Measurements from ENCODE around the gene PARD3. TPM values are rescaled to one million over a fixed set of nuclear protein-coding genes. Genes with fewer than 3 reads are reported as not detected.

Gene PARD3
- total RNA-seq, 1 donor from 2014 or later: 88.7 TPM

DNA sequence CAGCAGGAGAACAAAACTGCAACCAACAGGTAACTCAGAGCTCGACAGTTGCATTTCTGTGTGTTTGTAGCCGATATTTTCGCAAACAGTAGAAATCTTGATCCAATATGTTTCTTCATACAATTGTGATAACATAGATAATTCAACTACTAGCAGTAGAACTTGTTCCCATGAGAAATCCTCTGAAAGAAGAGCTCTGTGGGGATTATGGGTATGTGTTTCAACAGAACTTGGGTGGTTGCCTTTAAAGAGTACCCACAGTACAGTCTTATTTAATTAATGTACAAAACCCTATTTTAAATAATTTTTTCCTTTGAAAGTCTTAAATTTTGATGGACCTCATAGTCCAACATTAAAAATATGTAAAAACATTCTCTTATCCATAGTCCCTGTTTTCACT lies 266.1 kb downstream of the PARD3 start:
- no peaks in the 10 kb centered on the region for H3K36me3 ChIP-seq (ENCODE audit: control insufficient read depth in 3 of 3, insufficient read depth in 3 of 3, low read length in 3 of 3)
- H3K9me3 ChIP-seq (ENCODE audit: control insufficient read depth in 3 of 3, low read length in 3 of 3): no peaks in the 10 kb centered on the region
- no peaks in the 10 kb centered on the region for H3K27me3 ChIP-seq (ENCODE audit: control insufficient read depth in 3 of 3, insufficient read depth in 3 of 3, low read length in 3 of 3)
- H3K4me3 ChIP-seq (ENCODE audit: low read length in 3 of 3): peak overlapping the region in 1 of 3 donors; percentile 15
- H3K27ac ChIP-seq (ENCODE audit: low read depth, low read length): no peak overlapping the region
- peaks cover 6 to 12% (median 8%) of the 10 kb centered on the region in 3 donors for H3K4me1 ChIP-seq (ENCODE audit: control insufficient read depth in 3 of 3, insufficient read depth in 3 of 3, low read length in 3 of 3)
- H3K9ac ChIP-seq (ENCODE audit: low read depth in 1 of 3, low read length in 3 of 3): no peak overlapping the region

GRCh38 chr10:34548466-34548865 lies 266.6 kb downstream of the PARD3 start:
- Histone ChIP-seq H3K36me3 (ENCODE audit: control insufficient read depth in 3 of 3, insufficient read depth in 3 of 3, low read length in 3 of 3) (no peaks in the 10 kb centered on the region), H3K4me1 (ENCODE audit: control insufficient read depth in 3 of 3, insufficient read depth in 3 of 3, low read length in 3 of 3) (peaks cover 6 to 12% (median 8%) of the 10 kb centered on the region in 3 donors), H3K4me3 (ENCODE audit: low read length in 3 of 3) (peak overlapping the region in 1 of 3 donors; percentile 15), H3K27ac (ENCODE audit: low read depth, low read length) (no peak overlapping the region), H3K27me3 (ENCODE audit: control insufficient read depth in 3 of 3, insufficient read depth in 3 of 3, low read length in 3 of 3) (no peaks in the 10 kb centered on the region), H3K9me3 (ENCODE audit: control insufficient read depth in 3 of 3, low read length in 3 of 3) (no peaks in the 10 kb centered on the region), H3K9ac (ENCODE audit: low read depth in 1 of 3, low read length in 3 of 3) (no peak overlapping the region)

DNA sequence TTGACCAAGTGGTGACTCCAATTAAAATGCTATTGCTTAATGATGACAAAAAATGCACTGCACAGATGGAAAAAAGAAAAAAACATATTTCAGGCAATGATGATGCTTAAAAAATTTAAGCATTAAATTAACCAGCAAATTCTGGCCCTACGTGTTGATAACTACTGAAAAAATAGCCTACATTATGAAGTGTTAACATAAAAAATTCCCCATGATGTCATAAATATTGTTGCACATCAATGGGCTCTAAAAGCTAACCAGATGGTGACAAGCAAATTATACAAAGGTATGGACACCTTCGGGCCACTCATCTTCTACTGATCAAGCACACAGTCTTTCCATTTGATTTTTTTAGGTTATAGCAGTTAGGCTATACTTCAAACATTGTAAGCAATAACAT lies 267.4 kb downstream of the PARD3 start:
- H3K4me1 ChIP-seq (ENCODE audit: control insufficient read depth in 3 of 3, insufficient read depth in 3 of 3, low read length in 3 of 3): peaks cover 6 to 12% (median 8%) of the 10 kb centered on the region in 3 donors
- no peak overlapping the region for H3K9ac ChIP-seq (ENCODE audit: low read depth in 1 of 3, low read length in 3 of 3)
- no peak overlapping the region for H3K27ac ChIP-seq (ENCODE audit: low read depth, low read length)
- H3K36me3 ChIP-seq (ENCODE audit: control insufficient read depth in 3 of 3, insufficient read depth in 3 of 3, low read length in 3 of 3): no peaks in the 10 kb centered on the region
- no peak overlapping the region for H3K4me3 ChIP-seq (ENCODE audit: low read length in 3 of 3)
- no peaks in the 10 kb centered on the region for H3K9me3 ChIP-seq (ENCODE audit: control insufficient read depth in 3 of 3, low read length in 3 of 3)
- H3K27me3 ChIP-seq (ENCODE audit: control insufficient read depth in 3 of 3, insufficient read depth in 3 of 3, low read length in 3 of 3): no peaks in the 10 kb centered on the region

DNA sequence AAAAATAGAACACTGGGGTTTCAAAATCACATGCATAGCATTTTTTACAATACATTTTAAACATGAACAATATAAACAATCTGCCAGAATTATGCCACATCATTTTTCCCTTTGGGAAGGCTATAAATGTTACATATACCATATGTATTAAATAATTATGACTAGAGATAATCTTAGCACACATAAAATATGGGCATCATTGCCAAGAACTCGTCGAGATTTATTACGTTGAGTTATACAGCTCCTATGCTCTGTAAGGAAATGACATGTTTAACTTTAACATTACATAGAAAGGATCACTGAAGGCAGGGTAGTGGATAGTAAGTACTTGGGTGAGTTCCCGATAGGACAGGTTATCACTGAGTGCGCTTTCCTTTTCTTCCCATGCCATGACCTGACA lies 267.8 kb downstream of the PARD3 start:
- no peak overlapping the region for H3K9ac ChIP-seq (ENCODE audit: low read depth in 1 of 3, low read length in 3 of 3)
- no peaks in the 10 kb centered on the region for H3K27me3 ChIP-seq (ENCODE audit: control insufficient read depth in 3 of 3, insufficient read depth in 3 of 3, low read length in 3 of 3)
- no peak overlapping the region for H3K27ac ChIP-seq (ENCODE audit: low read depth, low read length)
- no peaks in the 10 kb centered on the region for H3K9me3 ChIP-seq (ENCODE audit: control insufficient read depth in 3 of 3, low read length in 3 of 3)
- no peak overlapping the region for H3K4me3 ChIP-seq (ENCODE audit: low read length in 3 of 3)
- H3K36me3 ChIP-seq (ENCODE audit: control insufficient read depth in 3 of 3, insufficient read depth in 3 of 3, low read length in 3 of 3): no peaks in the 10 kb centered on the region
- peaks cover 6 to 12% (median 8%) of the 10 kb centered on the region in 3 donors for H3K4me1 ChIP-seq (ENCODE audit: control insufficient read depth in 3 of 3, insufficient read depth in 3 of 3, low read length in 3 of 3)

DNA sequence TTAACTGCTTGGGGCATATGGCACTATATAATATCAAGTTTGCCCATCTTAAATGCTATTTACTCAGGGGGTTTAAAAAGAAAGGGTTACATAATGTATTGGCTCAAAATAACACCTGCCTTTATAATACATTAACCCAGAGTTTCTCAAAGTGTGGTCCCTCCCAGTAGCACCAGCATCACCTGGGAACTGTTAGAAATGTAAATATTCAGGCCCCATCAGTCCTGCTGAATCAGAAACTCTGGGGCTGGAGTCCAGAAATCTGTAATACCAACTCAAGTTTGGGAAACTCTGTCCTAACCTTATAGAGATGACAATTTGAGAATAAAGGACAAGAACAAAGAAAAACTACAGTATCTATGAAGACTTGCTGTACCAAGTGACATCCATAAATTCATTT lies 270.7 kb downstream of the PARD3 start:
- H3K9ac ChIP-seq (ENCODE audit: low read depth in 1 of 3, low read length in 3 of 3): no peak overlapping the region
- H3K4me1 ChIP-seq (ENCODE audit: control insufficient read depth in 3 of 3, insufficient read depth in 3 of 3, low read length in 3 of 3): peaks cover 6 to 14% (median 12%) of the 10 kb centered on the region in 3 donors
- H3K27me3 ChIP-seq (ENCODE audit: control insufficient read depth in 3 of 3, insufficient read depth in 3 of 3, low read length in 3 of 3): no peaks in the 10 kb centered on the region
- no peaks in the 10 kb centered on the region for H3K9me3 ChIP-seq (ENCODE audit: control insufficient read depth in 3 of 3, low read length in 3 of 3)
- no peak overlapping the region for H3K4me3 ChIP-seq (ENCODE audit: low read length in 3 of 3)
- no peak overlapping the region for H3K27ac ChIP-seq (ENCODE audit: low read depth, low read length)
- H3K36me3 ChIP-seq (ENCODE audit: control insufficient read depth in 3 of 3, insufficient read depth in 3 of 3, low read length in 3 of 3): no peaks in the 10 kb centered on the region

GRCh38 chr10:34543716-34544115 lies 271.4 kb downstream of the PARD3 start:
- no peaks in the 10 kb centered on the region for H3K9me3 ChIP-seq (ENCODE audit: control insufficient read depth in 3 of 3, low read length in 3 of 3)
- no peak overlapping the region for H3K4me3 ChIP-seq (ENCODE audit: low read length in 3 of 3)
- H3K4me1 ChIP-seq (ENCODE audit: control insufficient read depth in 3 of 3, insufficient read depth in 3 of 3, low read length in 3 of 3): peaks cover 3 to 14% (median 12%) of the 10 kb centered on the region in 3 donors
- H3K9ac ChIP-seq (ENCODE audit: low read depth in 1 of 3, low read length in 3 of 3): no peak overlapping the region
- no peak overlapping the region for H3K27ac ChIP-seq (ENCODE audit: low read depth, low read length)
- H3K27me3 ChIP-seq (ENCODE audit: control insufficient read depth in 3 of 3, insufficient read depth in 3 of 3, low read length in 3 of 3): no peaks in the 10 kb centered on the region
- no peaks in the 10 kb centered on the region for H3K36me3 ChIP-seq (ENCODE audit: control insufficient read depth in 3 of 3, insufficient read depth in 3 of 3, low read length in 3 of 3)

GRCh38 chr10:34540492-34540891 lies 274.6 kb downstream of the PARD3 start:
- H3K4me3 ChIP-seq (ENCODE audit: low read length in 3 of 3): no peak overlapping the region
- no peak overlapping the region for H3K9ac ChIP-seq (ENCODE audit: low read depth in 1 of 3, low read length in 3 of 3)
- no peak overlapping the region for H3K27ac ChIP-seq (ENCODE audit: low read depth, low read length)
- H3K27me3 ChIP-seq (ENCODE audit: control insufficient read depth in 3 of 3, insufficient read depth in 3 of 3, low read length in 3 of 3): no peaks in the 10 kb centered on the region
- no peaks in the 10 kb centered on the region for H3K9me3 ChIP-seq (ENCODE audit: control insufficient read depth in 3 of 3, low read length in 3 of 3)
- peaks cover 0 to 12% (median 9%) of the 10 kb centered on the region in 3 donors for H3K4me1 ChIP-seq (ENCODE audit: control insufficient read depth in 3 of 3, insufficient read depth in 3 of 3, low read length in 3 of 3)
- no peaks in the 10 kb centered on the region for H3K36me3 ChIP-seq (ENCODE audit: control insufficient read depth in 3 of 3, insufficient read depth in 3 of 3, low read length in 3 of 3)

DNA sequence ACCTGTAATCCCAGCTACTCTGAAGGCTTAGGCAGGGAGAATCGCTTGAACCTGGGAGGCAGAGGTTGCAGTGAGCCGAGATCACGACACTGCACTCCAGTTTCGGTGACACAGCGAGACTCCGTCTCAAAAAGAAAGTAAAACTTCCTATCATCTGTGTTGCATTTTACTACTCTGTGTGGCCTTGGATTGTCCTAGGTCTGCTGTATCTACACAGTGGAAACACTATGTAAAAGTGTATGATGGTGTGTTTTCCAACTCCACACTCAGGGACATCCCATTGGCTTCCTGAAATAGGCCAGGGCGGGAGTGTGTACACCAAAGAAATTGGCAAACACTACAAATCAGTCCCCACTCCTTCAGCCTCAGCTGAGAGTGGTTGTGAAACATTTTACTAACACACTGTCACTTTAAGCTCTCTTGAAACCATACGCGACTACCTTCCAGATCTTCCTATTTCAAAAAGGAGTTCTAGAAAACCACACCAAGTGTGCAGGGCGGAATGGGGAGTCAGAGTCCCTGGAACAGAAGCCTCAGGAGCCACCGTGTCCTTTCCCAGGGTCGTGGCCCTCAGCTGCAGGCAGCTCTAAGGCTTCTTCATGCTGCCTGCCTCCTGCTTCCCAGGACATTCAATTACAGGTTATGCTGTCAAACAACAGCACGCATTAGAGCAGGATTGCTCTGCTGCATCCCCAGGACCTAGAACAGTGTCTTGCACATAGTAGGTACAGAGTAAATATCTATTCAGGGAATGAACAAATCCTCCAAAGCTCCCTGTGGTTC lies 275.4 kb downstream of the PARD3 start:
- Histone ChIP-seq H3K9ac (ENCODE audit: low read depth in 1 of 3, low read length in 3 of 3) (no peak overlapping the region), H3K27ac (ENCODE audit: low read depth, low read length) (no peak overlapping the region), H3K9me3 (ENCODE audit: control insufficient read depth in 3 of 3, low read length in 3 of 3) (no peaks in the 10 kb centered on the region), H3K36me3 (ENCODE audit: control insufficient read depth in 3 of 3, insufficient read depth in 3 of 3, low read length in 3 of 3) (no peaks in the 10 kb centered on the region), H3K4me1 (ENCODE audit: control insufficient read depth in 3 of 3, insufficient read depth in 3 of 3, low read length in 3 of 3) (peaks cover 0 to 12% (median 9%) of the 10 kb centered on the region in 3 donors), H3K4me3 (ENCODE audit: low read length in 3 of 3) (peak overlapping the region; percentile 14 to 70 (median 27)), H3K27me3 (ENCODE audit: control insufficient read depth in 3 of 3, insufficient read depth in 3 of 3, low read length in 3 of 3) (no peaks in the 10 kb centered on the region)

GRCh38 chr10:34538281-34538829 lies 276.7 kb downstream of the PARD3 start:
- no peak overlapping the region for H3K27ac ChIP-seq (ENCODE audit: low read depth, low read length)

GRCh38 chr10:34537629-34538231 lies 277.4 kb downstream of the PARD3 start:
- Histone ChIP-seq H3K9me3 (ENCODE audit: control insufficient read depth in 3 of 3, low read length in 3 of 3) (no peaks in the 10 kb centered on the region), H3K4me3 (ENCODE audit: low read length in 3 of 3) (no peak overlapping the region), H3K36me3 (ENCODE audit: control insufficient read depth in 3 of 3, insufficient read depth in 3 of 3, low read length in 3 of 3) (no peaks in the 10 kb centered on the region), H3K27me3 (ENCODE audit: control insufficient read depth in 3 of 3, insufficient read depth in 3 of 3, low read length in 3 of 3) (no peaks in the 10 kb centered on the region), H3K4me1 (ENCODE audit: control insufficient read depth in 3 of 3, insufficient read depth in 3 of 3, low read length in 3 of 3) (peaks cover 0 to 12% (median 9%) of the 10 kb centered on the region in 3 donors), H3K9ac (ENCODE audit: low read depth in 1 of 3, low read length in 3 of 3) (no peak overlapping the region), H3K27ac (ENCODE audit: low read depth, low read length) (no peak overlapping the region)

More at GRCh38 chr10:34538281-34538829, 276.7 kb downstream of the PARD3 start:
- Histone ChIP-seq H3K9ac (ENCODE audit: low read depth in 1 of 3, low read length in 3 of 3) (no peak overlapping the region), H3K36me3 (ENCODE audit: control insufficient read depth in 3 of 3, insufficient read depth in 3 of 3, low read length in 3 of 3) (no peaks in the 10 kb centered on the region), H3K9me3 (ENCODE audit: control insufficient read depth in 3 of 3, low read length in 3 of 3) (no peaks in the 10 kb centered on the region), H3K4me1 (ENCODE audit: control insufficient read depth in 3 of 3, insufficient read depth in 3 of 3, low read length in 3 of 3) (peaks cover 0 to 12% (median 9%) of the 10 kb centered on the region in 3 donors), H3K4me3 (ENCODE audit: low read length in 3 of 3) (peak overlapping the region in 1 of 3 donors; percentile 10), H3K27me3 (ENCODE audit: control insufficient read depth in 3 of 3, insufficient read depth in 3 of 3, low read length in 3 of 3) (no peaks in the 10 kb centered on the region)

Measured in skeletal muscle tissue (tissue), 4 donors.